ENCODE measurements around the gene RHBDF1. TPM values are rescaled to one million over a fixed set of nuclear protein-coding genes. Genes with fewer than 3 reads are reported as not detected.
"Not testable (repeated sequence)": the region's sequence is repeated elsewhere in the genome, so short reads cannot be mapped to it uniquely, and the experiment has no call there.

Gene RHBDF1
- total RNA-seq, 1 experiment from 2014 or later, result 62.9 TPM

DNA sequence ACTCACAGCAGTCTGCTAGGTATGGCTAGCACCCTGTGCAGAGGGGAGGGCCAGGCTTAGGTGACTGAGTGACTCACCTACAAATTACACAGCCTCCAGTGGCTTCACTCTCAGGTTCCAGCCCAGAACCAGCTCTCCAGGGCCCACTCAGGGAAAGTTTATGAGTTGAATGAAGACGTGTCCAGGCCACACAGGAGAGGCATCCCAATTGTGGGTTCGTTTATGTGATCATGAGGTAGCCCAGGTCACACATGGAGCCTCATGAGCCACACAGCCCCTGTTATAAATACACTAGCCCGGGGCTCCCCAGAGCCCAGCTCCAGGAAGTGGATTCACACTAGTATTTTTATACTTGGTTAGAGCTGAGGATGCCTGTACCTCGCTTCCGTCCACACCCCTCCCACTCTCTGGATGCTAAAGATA is 46.5 kb downstream of the RHBDF1 start:
- H3K4me1 ChIP-seq (replicated peaks; ENCODE audit: insufficient read depth); H2AFZ ChIP-seq; H3K4me2 ChIP-seq; CTCF ChIA-PET; H3K27ac ChIP-seq; H4K20me1 ChIP-seq (ENCODE audit: insufficient read depth); H3K27me3 ChIP-seq (ENCODE audit: insufficient read depth, low read depth); H3K9me2 ChIP-seq (ENCODE audit: insufficient read depth); POLR2A ChIA-PET (ENCODE audit: unreplicated experiment); H3K36me3 ChIP-seq (ENCODE audit: low read depth); H3K9me3 ChIP-seq (ENCODE audit: insufficient read depth, low read depth); H3K4me3 ChIP-seq; BruUV-seq (replicated peaks); intact Hi-C loops (cut with micrococcal nuclease; ENCODE audit: unreplicated experiment); H3K79me2 ChIP-seq (ENCODE audit: low read depth); H3F3A ChIP-seq (ENCODE audit: insufficient read depth, low read depth): not testable (repeated sequence)
- peak in 1 of 2 experiments; percentile 40 for DNase-seq

DNA sequence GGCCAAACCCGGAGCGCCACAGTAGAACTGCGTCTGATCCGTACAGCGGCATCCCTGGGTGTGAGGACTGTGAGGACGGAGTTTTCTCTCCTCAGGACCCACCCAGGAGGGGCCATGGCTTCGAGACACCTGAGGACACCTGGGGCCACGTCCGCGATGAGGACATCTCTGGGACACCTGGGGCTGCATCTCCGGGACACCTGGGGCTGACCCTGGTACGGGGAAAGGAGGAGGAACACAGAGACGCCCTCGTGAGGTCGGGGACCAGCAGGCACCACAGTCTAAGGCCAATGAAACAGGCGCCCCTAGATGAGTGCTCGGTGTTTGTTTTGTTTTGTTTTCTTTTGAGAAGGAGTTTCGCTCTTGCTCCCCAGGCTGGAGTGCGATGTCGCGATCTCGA is 48.3 kb downstream of the RHBDF1 start:
- H3F3A ChIP-seq (ENCODE audit: insufficient read depth, low read depth); H3K9me3 ChIP-seq (ENCODE audit: insufficient read depth, low read depth); H3K36me3 ChIP-seq (ENCODE audit: low read depth); H3K27ac ChIP-seq; intact Hi-C loops (cut with micrococcal nuclease; ENCODE audit: unreplicated experiment); H2AFZ ChIP-seq; H4K20me1 ChIP-seq (ENCODE audit: insufficient read depth); H3K4me2 ChIP-seq; DNase-seq; H3K79me2 ChIP-seq (ENCODE audit: low read depth); H3K9me2 ChIP-seq (ENCODE audit: insufficient read depth); H3K4me3 ChIP-seq; H3K4me1 ChIP-seq (replicated peaks; ENCODE audit: insufficient read depth); H3K27me3 ChIP-seq (ENCODE audit: insufficient read depth, low read depth); BruUV-seq (replicated peaks): not testable (repeated sequence)
- POLR2A ChIA-PET (ENCODE audit: unreplicated experiment), result interaction anchor here (0.6 kb wide), 1 partner anchor 17 kb away, joined by 10 read pairs; no protein-coding TSS in a partner anchor
- CTCF ChIA-PET, result interaction anchor here (0.6 kb wide), 1 partner anchor 690 kb away, joined by 3 read pairs; no protein-coding TSS in a partner anchor

DNA sequence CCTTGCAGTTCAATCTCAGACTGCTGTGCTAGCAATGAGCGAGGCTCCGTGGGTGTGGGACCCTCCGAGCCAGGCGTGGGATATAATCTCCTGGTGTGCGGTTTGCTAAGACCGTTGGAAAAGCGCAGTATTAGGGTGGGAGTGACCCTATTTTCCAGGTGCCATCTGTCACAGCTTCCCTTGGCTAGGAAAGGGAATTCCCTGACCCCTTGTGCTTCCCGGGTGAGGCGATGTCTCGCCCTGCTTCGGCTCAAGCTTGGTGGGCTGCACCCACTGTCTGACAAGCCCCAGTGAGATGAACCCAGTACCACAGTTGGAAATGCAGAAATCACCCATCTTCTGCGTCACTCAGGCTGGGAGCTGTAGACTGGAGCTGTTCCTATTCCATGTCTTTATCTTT is 51.5 kb downstream of the RHBDF1 start:
- H3F3A ChIP-seq (ENCODE audit: insufficient read depth, low read depth); H3K79me2 ChIP-seq (ENCODE audit: low read depth); H3K9me2 ChIP-seq (ENCODE audit: insufficient read depth); BruUV-seq (replicated peaks); H3K27ac ChIP-seq; H3K4me1 ChIP-seq (replicated peaks; ENCODE audit: insufficient read depth); H2AFZ ChIP-seq; intact Hi-C loops (cut with micrococcal nuclease; ENCODE audit: unreplicated experiment); CTCF ChIA-PET; H3K4me2 ChIP-seq; DNase-seq; H4K20me1 ChIP-seq (ENCODE audit: insufficient read depth); H3K9me3 ChIP-seq (ENCODE audit: insufficient read depth, low read depth); H3K27me3 ChIP-seq (ENCODE audit: insufficient read depth, low read depth); H3K4me3 ChIP-seq; H3K36me3 ChIP-seq (ENCODE audit: low read depth); POLR2A ChIA-PET (ENCODE audit: unreplicated experiment): not testable (repeated sequence)

DNA sequence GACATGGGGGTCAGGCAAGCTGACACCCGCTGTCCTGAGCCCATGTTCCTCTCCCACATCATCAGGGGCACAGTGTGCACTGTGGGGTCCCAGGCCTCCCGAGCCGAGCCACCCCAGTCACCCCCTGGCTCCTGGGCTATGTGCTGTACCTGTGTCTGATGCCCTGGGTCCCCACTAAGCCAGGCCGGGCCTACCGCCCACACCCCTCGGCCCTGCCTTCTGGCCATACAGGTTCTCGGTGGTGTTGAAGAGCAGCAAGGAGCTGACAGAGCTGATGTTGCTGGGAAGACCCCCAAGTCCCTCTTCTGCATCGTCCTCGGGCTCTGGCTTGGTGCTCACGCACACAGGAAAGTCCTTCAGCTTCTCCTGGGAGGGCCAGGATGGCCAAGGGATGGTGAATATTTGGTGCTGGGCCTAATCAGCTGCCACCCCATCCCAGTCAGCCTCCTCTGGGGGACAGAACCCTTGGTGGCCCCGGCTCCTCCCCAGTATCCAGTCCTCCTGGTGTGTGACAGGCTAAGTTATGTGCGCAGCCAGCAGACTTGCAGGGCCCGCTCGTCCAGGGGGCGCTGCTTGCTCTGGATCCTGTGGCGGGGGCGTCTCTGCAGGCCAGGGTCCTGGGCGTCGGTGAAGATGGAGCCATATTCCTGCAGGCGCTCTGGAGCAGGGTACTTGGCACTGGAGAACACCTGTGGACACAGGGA is 55.2 kb downstream of the RHBDF1 start:
- CTCF ChIA-PET; H3F3A ChIP-seq (ENCODE audit: insufficient read depth, low read depth); H2AFZ ChIP-seq; H3K27me3 ChIP-seq (ENCODE audit: insufficient read depth, low read depth); BruUV-seq (replicated peaks); H3K4me3 ChIP-seq; intact Hi-C loops (cut with micrococcal nuclease; ENCODE audit: unreplicated experiment); POLR2A ChIA-PET (ENCODE audit: unreplicated experiment); H3K4me1 ChIP-seq (replicated peaks; ENCODE audit: insufficient read depth); H3K9me2 ChIP-seq (ENCODE audit: insufficient read depth); H3K36me3 ChIP-seq (ENCODE audit: low read depth); DNase-seq; H3K27ac ChIP-seq; H3K9me3 ChIP-seq (ENCODE audit: insufficient read depth, low read depth); H3K79me2 ChIP-seq (ENCODE audit: low read depth); H4K20me1 ChIP-seq (ENCODE audit: insufficient read depth); H3K4me2 ChIP-seq: not testable (repeated sequence)

DNA sequence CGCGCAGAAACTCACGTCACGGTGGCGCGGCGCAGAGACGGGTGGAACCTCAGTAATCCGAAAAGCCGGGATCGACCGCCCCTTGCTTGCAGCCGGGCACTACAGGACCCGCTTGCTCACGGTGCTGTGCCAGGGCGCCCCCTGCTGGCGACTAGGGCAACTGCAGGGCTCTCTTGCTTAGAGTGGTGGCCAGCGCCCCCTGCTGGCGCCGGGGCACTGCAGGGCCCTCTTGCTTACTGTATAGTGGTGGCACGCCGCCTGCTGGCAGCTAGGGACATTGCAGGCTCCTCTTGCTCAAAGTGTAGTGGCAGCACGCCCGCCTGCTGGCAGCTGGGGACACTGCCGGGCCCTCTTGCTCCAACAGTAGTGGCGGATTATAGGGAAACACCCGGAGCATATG is 61.7 kb downstream of the RHBDF1 start:
- DNase-seq, result peak in 1 of 2 experiments; percentile 94
- H3F3A ChIP-seq (ENCODE audit: insufficient read depth, low read depth); H3K9me3 ChIP-seq (ENCODE audit: insufficient read depth, low read depth); H4K20me1 ChIP-seq (ENCODE audit: insufficient read depth); CTCF ChIA-PET; H2AFZ ChIP-seq; H3K4me1 ChIP-seq (replicated peaks; ENCODE audit: insufficient read depth); POLR2A ChIA-PET (ENCODE audit: unreplicated experiment); H3K36me3 ChIP-seq (ENCODE audit: low read depth); intact Hi-C loops (cut with micrococcal nuclease; ENCODE audit: unreplicated experiment); H3K4me3 ChIP-seq; H3K27me3 ChIP-seq (ENCODE audit: insufficient read depth, low read depth); H3K27ac ChIP-seq; H3K4me2 ChIP-seq; BruUV-seq (replicated peaks); H3K79me2 ChIP-seq (ENCODE audit: low read depth); H3K9me2 ChIP-seq (ENCODE audit: insufficient read depth): not testable (repeated sequence)
- TF ChIP-seq, protein P1, sequence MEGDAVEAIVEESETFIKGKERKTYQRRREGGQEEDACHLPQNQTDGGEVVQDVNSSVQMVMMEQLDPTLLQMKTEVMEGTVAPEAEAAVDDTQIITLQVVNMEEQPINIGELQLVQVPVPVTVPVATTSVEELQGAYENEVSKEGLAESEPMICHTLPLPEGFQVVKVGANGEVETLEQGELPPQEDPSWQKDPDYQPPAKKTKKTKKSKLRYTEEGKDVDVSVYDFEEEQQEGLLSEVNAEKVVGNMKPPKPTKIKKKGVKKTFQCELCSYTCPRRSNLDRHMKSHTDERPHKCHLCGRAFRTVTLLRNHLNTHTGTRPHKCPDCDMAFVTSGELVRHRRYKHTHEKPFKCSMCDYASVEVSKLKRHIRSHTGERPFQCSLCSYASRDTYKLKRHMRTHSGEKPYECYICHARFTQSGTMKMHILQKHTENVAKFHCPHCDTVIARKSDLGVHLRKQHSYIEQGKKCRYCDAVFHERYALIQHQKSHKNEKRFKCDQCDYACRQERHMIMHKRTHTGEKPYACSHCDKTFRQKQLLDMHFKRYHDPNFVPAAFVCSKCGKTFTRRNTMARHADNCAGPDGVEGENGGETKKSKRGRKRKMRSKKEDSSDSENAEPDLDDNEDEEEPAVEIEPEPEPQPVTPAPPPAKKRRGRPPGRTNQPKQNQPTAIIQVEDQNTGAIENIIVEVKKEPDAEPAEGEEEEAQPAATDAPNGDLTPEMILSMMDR (conservative IDR thresholded peaks at IDR 0.05), result peak; percentile 70

Measured in PC-9 (cell line).